HCT116 (cell line): ENCODE results near the gene RNF207. TPM values are rescaled to one million over a fixed set of nuclear protein-coding genes. Genes with fewer than 3 reads are reported as not detected.

Source experiments
- ATAC-seq: fragments of 200-7000 bp; cut with Tn5 transposase; 2 replicates; pipeline ENCODE4 v1.9.1; 2020; ENCODE audit warnings: mild to moderate bottlenecking, moderate library complexity
- BruUV-seq: library from RNA; stranded (reverse); fragments of 400-500 nt; replicated peaks from 2 replicates; lab custom pipeline; 2021; lab: Mats Ljungman, UMichigan
- CTCF ChIA-PET: fragments of 300-600 bp; sonication (Branson Sonifier 250); formaldehyde crosslinking; loops from one replicate; lab custom pipeline; 2021; ENCODE audit warnings: antibody characterized with exemption; lab: Charles Lee
- POLR2A ChIA-PET: fragments of 300-600, 350-600 bp; sonication (Branson Sonifier 250); formaldehyde crosslinking; loops from one replicate; lab custom pipeline; 2021; ENCODE audit warnings: antibody characterized with exemption; lab: Charles Lee
- RAD21 ChIA-PET, 2 experiments: fragments of 300-600 bp; sonication (Branson Sonifier 250); formaldehyde crosslinking; loops; one replicate each; lab custom pipeline; 2023; ENCODE audit warnings: low total read pairs in 2 of 2; ENCODE audit not compliant: uncharacterized antibody in 2 of 2, unreplicated experiment in 2 of 2, low non-redundant PET in 1 of 2; lab: Charles Lee
- DNase-seq: peaks from one replicate; pipeline ENCODE4 v3.0.0-alpha.2; 2010; ENCODE audit warnings: low read depth, low spot score
- H2AFZ ChIP-seq: fragments of 200-600 bp; shearing (Covaris generic), sonication (generic); 2 replicates; pipeline ENCODE4 v1.6.1; 2017; ENCODE audit warnings: low read depth, mixed run types, mixed read lengths, antibody characterized with exemption, low read length; ENCODE audit not compliant: poor library complexity, severe bottlenecking
- H3K27ac ChIP-seq: 2 replicates; pipeline ENCODE4 v1.5.1; 2012; ENCODE audit warnings: low read depth, low read length
- H3K27me3 ChIP-seq: fragments of 200-600 bp; sonication (generic); 2 replicates; pipeline ENCODE4 v1.6.1; 2016; ENCODE audit warnings: mixed run types, low read length, mixed read lengths; ENCODE audit not compliant: insufficient read depth
- H3K36me3 ChIP-seq, 2 experiments: fragments of 200-500 bp in 1 of 2; fragments of 200-600 bp in 1 of 2; sonication (Bioruptor generic) in 1 of 2; sonication (generic) in 1 of 2; 2 replicates each; pipeline versions ENCODE4 v1.5.1 to v1.6.1; 2014 to 2016; ENCODE audit warnings: low read length in 2 of 2, inconsistent platforms in 1 of 2, mixed read lengths in 1 of 2, mixed run types in 1 of 2; ENCODE audit not compliant: insufficient read depth in 2 of 2, control insufficient read depth in 1 of 2
- H3K4me1 ChIP-seq, 2 experiments: fragments of 200-600 bp in 1 of 2; sonication (generic) in 1 of 2; 2 replicates each; pipeline versions ENCODE4 v1.5.1 to v1.6.1; 2012 to 2017; ENCODE audit warnings: low read length in 2 of 2, inconsistent platforms in 1 of 2, mild to moderate bottlenecking in 1 of 2, mixed read lengths in 1 of 2, mixed run types in 1 of 2, moderate library complexity in 1 of 2; ENCODE audit not compliant: insufficient read depth in 2 of 2, control insufficient read depth in 1 of 2
- H3K4me2 ChIP-seq: fragments of 200-600 bp; sonication (generic); 2 replicates; pipeline ENCODE4 v1.6.1; 2017; ENCODE audit warnings: mixed run types, low read length, mixed read lengths
- H3K4me3 ChIP-seq, 2 experiments: fragments of 200-600 bp in 1 of 2; sonication (generic) in 1 of 2; replicated peaks in 1 of 2; 2 replicates each; pipeline ENCODE4 v1.5.1; 2011 to 2016; ENCODE audit warnings: low read length in 2 of 2, control low read depth in 1 of 2, low read depth in 1 of 2, mild to moderate bottlenecking in 1 of 2, mixed read lengths in 1 of 2, mixed run types in 1 of 2
- H3K79me2 ChIP-seq: fragments of 200-600 bp; sonication (generic); 2 replicates; pipeline ENCODE4 v1.6.1; 2017; ENCODE audit warnings: mild to moderate bottlenecking, mixed run types, low read length, moderate library complexity, mixed read lengths; ENCODE audit not compliant: insufficient read depth
- H3K9ac ChIP-seq: fragments of 200-600 bp; sonication (generic); 2 replicates; pipeline ENCODE4 v1.6.1; 2016; ENCODE audit warnings: low read length, mixed read lengths
- H3K9me2 ChIP-seq: fragments of 200-600 bp; sonication (generic), shearing (Covaris generic); 2 replicates; pipeline ENCODE4 v1.6.1; 2017; ENCODE audit warnings: mixed run types, mild to moderate bottlenecking, moderate library complexity; ENCODE audit not compliant: insufficient read depth
- H3K9me3 ChIP-seq, 2 experiments: fragments of 200-500 bp in 1 of 2; fragments of 200-600 bp in 1 of 2; sonication (Bioruptor generic) in 1 of 2; sonication (generic) in 1 of 2; 2 replicates each; pipeline ENCODE4 v1.6.1; 2014 to 2017; ENCODE audit warnings: low read length in 2 of 2, mixed read lengths in 2 of 2, inconsistent platforms in 1 of 2, low read depth in 1 of 2, mild to moderate bottlenecking in 1 of 2, mixed run types in 1 of 2, moderate library complexity in 1 of 2; ENCODE audit not compliant: control insufficient read depth in 1 of 2, insufficient read depth in 1 of 2
- H4K20me1 ChIP-seq: fragments of 200-600 bp; sonication (generic), shearing (Covaris generic); 2 replicates; pipeline ENCODE4 v1.6.1; 2017; ENCODE audit warnings: mixed run types, mild to moderate bottlenecking, moderate library complexity; ENCODE audit not compliant: insufficient read depth
- ELF1 ChIP-seq: IDR thresholded peaks from 2 replicates; pipeline ENCODE4 v1.6.1; 2012; ENCODE audit warnings: low read depth, borderline replicate concordance
- EZH2 ChIP-seq: fragments of 200-600 bp; sonication (generic); IDR thresholded peaks from 2 replicates; pipeline ENCODE4 v1.6.1; 2017; ENCODE audit warnings: antibody characterized with exemption, mixed run types
- JUND ChIP-seq: IDR thresholded peaks from 2 replicates; pipeline ENCODE4 v1.6.1; 2012
- POLR2AphosphoS5 ChIP-seq: IDR thresholded peaks from 2 replicates; pipeline ENCODE4 v1.6.1; 2011; ENCODE audit warnings: mild to moderate bottlenecking, low read depth, low read length, moderate library complexity
- SRF ChIP-seq: IDR thresholded peaks from 2 replicates; pipeline ENCODE4 v1.6.1; 2012; ENCODE audit warnings: low read depth
- YY1 ChIP-seq: IDR thresholded peaks from 2 replicates; pipeline ENCODE4 v1.6.1; 2011; ENCODE audit warnings: low read length, low read depth, moderate library complexity, mild to moderate bottlenecking; ENCODE audit not compliant: insufficient replicate concordance; ENCODE audit errors: extremely low read depth
- intact Hi-C: fragments of 100-400 bp; cut with micrococcal nuclease; formaldehyde crosslinking; loops from 2 replicates; pipeline ENCODE4 v1.10.0; 2022
- total RNA-seq: library from RNA; stranded (reverse); gene quantifications from one replicate; pipeline ENCODE4 v1.2.1, GENCODE V29; 2021; ENCODE audit not compliant: unreplicated experiment
- TF ChIP-seq, protein P1 (sequence below), 3 experiments: fragments of 200-600 bp in 1 of 3; sonication (generic) in 1 of 3; IDR thresholded peaks in 2 of 3; conservative IDR thresholded peaks in 1 of 3; 2 replicates each; pipeline ENCODE4 v1.5.1; 2012 to 2017; ENCODE audit warnings: low read depth in 2 of 3, low read length in 2 of 3, antibody characterized with exemption in 1 of 3, borderline replicate concordance in 1 of 3, control low read depth in 1 of 3, mild to moderate bottlenecking in 1 of 3, mixed read lengths in 1 of 3, mixed run types in 1 of 3, moderate library complexity in 1 of 3; ENCODE audit not compliant: insufficient read depth in 1 of 3
- TF ChIP-seq, protein P2 (sequence below): IDR thresholded peaks from 2 replicates; pipeline ENCODE4 v1.6.1; 2012
- TF ChIP-seq, protein P3 (sequence below): IDR thresholded peaks from 2 replicates; pipeline ENCODE4 v1.6.1; 2011; ENCODE audit warnings: mild to moderate bottlenecking, low read length, moderate library complexity; ENCODE audit not compliant: insufficient replicate concordance; ENCODE audit errors: extremely low read depth

Gene RNF207
- total RNA-seq, 1 experiment from 2014 or later: 61.2 TPM

DNA sequence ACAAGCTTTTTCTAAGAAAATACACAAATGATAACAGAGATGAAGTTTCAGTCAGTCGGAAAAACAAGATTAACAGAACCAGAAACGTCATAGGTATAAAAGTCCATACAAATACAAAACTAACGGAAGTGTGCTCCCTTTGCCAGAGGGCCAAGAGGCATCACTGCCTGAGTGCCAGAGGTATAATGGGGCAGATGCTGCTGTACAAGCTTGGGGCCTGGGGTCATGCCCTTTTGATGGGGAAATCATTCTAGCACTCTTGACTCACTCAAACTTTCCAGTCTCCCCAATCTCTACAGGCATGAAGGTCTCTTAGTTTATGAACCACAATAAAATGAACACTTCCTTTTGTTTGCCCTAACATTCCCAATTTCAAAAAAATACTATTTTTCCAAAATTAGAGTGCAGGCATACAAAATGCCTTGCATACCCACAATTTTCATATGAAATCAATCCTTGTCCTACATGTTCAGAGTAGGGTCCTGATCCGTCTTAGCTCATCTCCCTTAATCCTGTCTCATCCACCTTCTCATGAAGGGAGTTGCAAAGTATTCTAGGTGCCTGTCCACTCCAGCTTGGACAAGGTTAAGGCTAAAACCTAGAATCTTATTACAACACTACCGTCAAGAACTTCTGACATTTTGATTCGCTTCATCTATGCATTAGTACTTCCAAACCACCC, 8.0 kb upstream of the RNF207 start:
- Histone ChIP-seq H3K4me1 (peaks cover 17 to 33% of the 10 kb centered on the region in 2 experiments; a peak in 3 of 4 replicates), H3K79me2 (peaks cover 66% of the 10 kb centered on the region), H3K9ac (peak overlapping the region; percentile 98), H3K9me2 (no peaks in the 10 kb centered on the region), H4K20me1 (peaks cover 7% of the 10 kb centered on the region; the same call in 1 of the 2 replicates), H3K27me3 (no peaks in the 10 kb centered on the region), H3K36me3 (peaks cover 25 to 49% of the 10 kb centered on the region in 2 experiments), H3K4me2 (peak overlapping the region; percentile 93), H2AFZ (no peak overlapping the region), H3K27ac (peak overlapping the region; percentile 94; the same call in 1 of the 2 replicates), H3K4me3 (peak overlapping the region; percentile 82 to 96), H3K9me3 (no peaks in the 10 kb centered on the region)
- ChIA-PET CTCF (no interaction called here), RAD21 (no interaction called here), POLR2A (no interaction called here)
- no peak for DNase-seq
- BruUV-seq: no TSS peak
- intact Hi-C loops: no loop called here
- TF ChIP-seq, protein P1, sequence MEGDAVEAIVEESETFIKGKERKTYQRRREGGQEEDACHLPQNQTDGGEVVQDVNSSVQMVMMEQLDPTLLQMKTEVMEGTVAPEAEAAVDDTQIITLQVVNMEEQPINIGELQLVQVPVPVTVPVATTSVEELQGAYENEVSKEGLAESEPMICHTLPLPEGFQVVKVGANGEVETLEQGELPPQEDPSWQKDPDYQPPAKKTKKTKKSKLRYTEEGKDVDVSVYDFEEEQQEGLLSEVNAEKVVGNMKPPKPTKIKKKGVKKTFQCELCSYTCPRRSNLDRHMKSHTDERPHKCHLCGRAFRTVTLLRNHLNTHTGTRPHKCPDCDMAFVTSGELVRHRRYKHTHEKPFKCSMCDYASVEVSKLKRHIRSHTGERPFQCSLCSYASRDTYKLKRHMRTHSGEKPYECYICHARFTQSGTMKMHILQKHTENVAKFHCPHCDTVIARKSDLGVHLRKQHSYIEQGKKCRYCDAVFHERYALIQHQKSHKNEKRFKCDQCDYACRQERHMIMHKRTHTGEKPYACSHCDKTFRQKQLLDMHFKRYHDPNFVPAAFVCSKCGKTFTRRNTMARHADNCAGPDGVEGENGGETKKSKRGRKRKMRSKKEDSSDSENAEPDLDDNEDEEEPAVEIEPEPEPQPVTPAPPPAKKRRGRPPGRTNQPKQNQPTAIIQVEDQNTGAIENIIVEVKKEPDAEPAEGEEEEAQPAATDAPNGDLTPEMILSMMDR (IDR thresholded peaks at IDR 0.05 in 2 of 3, conservative IDR thresholded peaks at IDR 0.05 in 1 of 3; ENCODE audit: borderline replicate concordance in 1 of 3, insufficient read depth in 1 of 3, low read depth in 2 of 3, low read length in 2 of 3): no peak
- no peak for ATAC-seq

DNA sequence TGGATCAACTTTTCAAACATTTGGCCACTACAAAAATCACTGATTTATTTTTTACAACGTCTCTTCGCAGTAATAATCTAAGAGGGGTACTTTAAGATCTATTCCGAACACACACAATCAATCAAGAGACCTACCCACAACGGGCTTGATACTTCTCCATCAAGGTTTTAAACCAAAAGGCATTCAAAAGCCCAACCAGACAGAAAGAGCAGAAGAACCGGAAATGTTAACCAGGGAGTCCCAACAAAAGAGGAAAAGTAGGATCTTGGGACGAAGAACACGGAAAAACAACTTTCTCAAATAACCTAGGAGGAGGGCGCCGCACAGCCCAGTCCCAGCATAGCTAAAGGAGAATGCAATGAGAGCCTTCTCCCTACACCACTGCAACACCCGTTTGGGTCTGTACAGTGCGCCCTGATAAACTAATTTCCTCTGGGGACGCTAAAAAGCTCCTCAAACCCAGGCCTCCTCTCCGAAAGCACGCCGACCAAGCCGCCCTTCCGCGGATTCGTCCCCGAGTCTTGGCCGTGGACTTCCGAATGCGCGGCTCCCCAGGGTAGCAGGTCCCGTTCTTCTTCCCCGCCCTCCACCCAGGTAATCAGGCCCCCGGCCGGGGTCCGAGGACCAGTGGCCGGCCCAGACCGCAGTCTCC, 7.1 kb upstream of the RNF207 start:
- CTCF ChIA-PET: no interaction called here
- H2AFZ ChIP-seq: no peak overlapping the region
- RAD21 ChIA-PET: no interaction called here
- POLR2A ChIA-PET: no interaction called here
- ATAC-seq (peak; percentile 21), DNase-seq (no peak)
- peak overlapping the region; percentile 93 for H3K4me2 ChIP-seq
- peaks cover 5% of the 10 kb centered on the region; the same call in 1 of the 2 replicates for H4K20me1 ChIP-seq
- BruUV-seq: TSS peak; percentile 61
- H3K27ac ChIP-seq: peak overlapping the region; percentile 94
- intact Hi-C loops: no loop called here
- peaks cover 57% of the 10 kb centered on the region for H3K79me2 ChIP-seq
- no peaks in the 10 kb centered on the region for H3K9me2 ChIP-seq
- no peaks in the 10 kb centered on the region for H3K9me3 ChIP-seq
- H3K36me3 ChIP-seq: peaks cover 18 to 40% of the 10 kb centered on the region in 2 experiments
- TF ChIP-seq, protein P2, sequence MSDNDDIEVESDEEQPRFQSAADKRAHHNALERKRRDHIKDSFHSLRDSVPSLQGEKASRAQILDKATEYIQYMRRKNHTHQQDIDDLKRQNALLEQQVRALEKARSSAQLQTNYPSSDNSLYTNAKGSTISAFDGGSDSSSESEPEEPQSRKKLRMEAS: no peak
- TF ChIP-seq, protein P3, sequence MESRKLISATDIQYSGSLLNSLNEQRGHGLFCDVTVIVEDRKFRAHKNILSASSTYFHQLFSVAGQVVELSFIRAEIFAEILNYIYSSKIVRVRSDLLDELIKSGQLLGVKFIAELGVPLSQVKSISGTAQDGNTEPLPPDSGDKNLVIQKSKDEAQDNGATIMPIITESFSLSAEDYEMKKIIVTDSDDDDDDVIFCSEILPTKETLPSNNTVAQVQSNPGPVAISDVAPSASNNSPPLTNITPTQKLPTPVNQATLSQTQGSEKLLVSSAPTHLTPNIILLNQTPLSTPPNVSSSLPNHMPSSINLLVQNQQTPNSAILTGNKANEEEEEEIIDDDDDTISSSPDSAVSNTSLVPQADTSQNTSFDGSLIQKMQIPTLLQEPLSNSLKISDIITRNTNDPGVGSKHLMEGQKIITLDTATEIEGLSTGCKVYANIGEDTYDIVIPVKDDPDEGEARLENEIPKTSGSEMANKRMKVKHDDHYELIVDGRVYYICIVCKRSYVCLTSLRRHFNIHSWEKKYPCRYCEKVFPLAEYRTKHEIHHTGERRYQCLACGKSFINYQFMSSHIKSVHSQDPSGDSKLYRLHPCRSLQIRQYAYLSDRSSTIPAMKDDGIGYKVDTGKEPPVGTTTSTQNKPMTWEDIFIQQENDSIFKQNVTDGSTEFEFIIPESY: no peak
- TF ChIP-seq YY1 (no peak), JUND (no peak), SRF (no peak), ELF1 (no peak), EZH2 (no peak), POLR2AphosphoS5 (no peak)
- peak overlapping the region; percentile 82 to 96 for H3K4me3 ChIP-seq
- H3K4me1 ChIP-seq: peaks cover 17 to 33% of the 10 kb centered on the region in 2 experiments; a peak in 3 of 4 replicates
- H3K27me3 ChIP-seq: no peaks in the 10 kb centered on the region
- peak overlapping the region; percentile 98 for H3K9ac ChIP-seq
